ENCODE data around the gene MBOAT2.

- TF ChIP-seq POLR2A (IDR thresholded peaks at IDR 0.05) (no peak), CTCF (IDR thresholded peaks at IDR 0.05) (no peak)
These were observed 5.6 kb upstream of the MBOAT2 start for GRCh38 chr2:9008951-9009664.

Data from adrenal gland (tissue), 5 donors.